Kasumi-1 (cell line): Measurements from ENCODE around the gene LRRC14B.
"Not testable (repeated sequence)": the region's sequence is repeated elsewhere in the genome, so short reads cannot be mapped to it uniquely, and the experiment has no call there.

Source experiments
- DNase-seq, 2 experiments: peaks; one replicate each; lab custom pipeline; 2025; lab: John Stamatoyannopoulos, UW

The LRRC14B gene

GRCh38 chr5:160173-160510 is 31.2 kb upstream of the LRRC14B start:
- DNase-seq: no peak

DNA sequence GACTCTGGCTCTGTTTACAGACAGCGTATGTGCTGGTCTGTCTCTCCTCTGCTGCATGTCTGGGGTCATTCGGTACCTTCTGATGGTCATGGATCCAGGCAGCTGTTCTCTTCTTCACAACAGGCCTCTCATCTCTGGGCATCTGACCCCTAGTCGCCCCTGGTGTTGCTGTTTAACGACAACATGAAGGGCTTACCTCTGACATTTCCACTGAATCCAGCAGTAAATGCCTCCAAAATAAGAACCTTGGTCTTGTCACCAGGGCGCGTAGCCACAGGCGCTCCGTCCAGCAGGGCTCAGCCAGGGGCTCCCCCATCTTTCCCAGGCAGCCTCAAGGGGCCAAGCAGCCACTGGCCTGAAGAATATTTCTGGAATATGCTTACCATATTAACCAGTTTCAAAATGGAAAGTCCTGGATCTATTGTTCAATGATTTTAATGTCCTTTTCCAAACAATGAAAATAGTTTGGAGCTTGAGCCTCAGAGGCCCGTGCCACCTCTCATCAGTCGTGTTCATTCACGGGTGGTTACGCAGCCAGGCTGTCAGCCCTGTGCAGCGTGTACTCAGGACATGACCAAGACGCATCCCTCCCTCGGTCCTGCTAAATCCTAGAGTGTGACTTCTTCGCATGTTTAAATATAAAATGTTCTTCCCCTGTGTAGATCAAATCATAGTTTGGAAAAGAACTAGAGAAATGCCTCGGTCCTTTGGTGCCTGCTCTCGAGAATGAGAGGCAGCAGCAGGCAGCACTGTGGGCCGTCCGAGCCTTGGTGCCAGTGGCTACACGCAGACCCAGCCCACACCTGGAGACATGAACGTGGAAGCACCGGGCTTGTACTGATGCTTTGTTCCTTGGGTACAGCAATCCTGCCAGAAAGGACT is 30.1 kb upstream of the LRRC14B start:
- no peak for DNase-seq

DNA sequence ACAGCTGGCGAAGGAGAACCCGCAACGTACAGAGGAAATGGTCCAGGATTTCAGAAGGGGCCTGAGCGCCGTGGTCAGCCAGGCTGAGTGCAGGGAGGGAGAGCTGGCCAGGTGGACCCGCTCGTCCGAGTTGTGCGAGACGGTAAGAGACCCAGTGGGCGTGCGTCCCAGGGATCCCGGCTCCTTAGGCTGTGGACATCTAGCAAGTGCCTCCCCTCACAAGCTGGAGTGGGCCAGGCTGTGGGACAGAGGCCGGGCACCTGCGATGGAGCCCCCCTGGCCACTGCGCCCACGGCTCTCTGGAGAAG is 29.5 kb upstream of the LRRC14B start:
- no peak for DNase-seq

GRCh38 chr5:162190-162564 is 29.1 kb upstream of the LRRC14B start:
- DNase-seq: no peak

- no peak for DNase-seq
These were observed 28.5 kb upstream of the LRRC14B start for GRCh38 chr5:162565-163337.

DNA sequence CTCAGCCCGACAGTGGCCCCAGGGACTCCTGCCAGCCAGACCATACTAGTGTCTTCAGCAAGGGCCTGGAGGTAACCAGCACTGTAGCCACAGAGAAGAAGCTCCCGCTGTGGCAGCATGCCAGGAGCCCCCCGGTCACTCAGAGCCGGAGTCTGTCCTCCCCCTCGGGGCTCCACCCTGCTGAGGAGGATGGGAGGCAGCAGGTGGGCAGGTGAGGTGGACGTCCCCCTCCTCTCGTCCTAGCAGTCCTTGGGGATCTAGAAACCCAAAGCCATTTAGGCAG is 28.0 kb upstream of the LRRC14B start:
- no peak for DNase-seq

DNA sequence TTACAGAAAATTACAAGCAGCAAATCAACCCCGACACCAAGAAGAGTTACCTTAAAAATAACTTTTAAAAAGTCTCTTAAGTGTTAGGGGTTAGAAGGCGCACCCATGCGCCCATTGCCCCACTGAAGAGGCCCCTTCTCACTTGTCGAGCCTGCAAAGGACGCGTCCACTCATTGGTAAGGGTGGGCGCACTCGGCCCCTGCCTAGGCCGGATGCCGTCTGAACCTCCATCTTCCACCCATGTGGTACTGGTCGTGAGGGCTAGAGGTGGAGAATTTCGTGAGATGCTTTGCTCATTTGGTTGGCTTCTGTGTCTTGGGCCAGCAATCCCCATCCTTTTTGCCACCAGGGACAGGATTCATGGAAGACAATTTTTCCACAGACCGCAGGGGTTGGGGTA is 27.5 kb upstream of the LRRC14B start:
- no peak for DNase-seq

DNA sequence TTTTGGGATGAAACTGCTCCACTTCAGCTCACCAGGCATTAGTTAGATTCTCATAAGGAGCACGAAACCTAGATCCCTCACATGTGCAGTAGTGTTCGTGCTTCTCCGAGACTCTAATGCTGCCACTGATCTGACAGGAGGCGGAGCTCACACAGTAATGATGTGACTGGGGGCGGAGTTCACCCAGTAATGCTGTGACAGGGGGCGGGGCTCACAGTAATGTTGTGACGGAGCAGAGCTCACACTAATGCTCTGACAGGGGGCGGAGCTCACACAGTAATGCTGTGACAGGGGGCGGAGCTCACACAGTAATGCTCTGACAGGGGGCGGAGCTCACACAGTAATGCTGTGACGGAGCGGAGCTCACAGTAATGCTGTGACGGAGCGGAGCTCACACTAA is 27.1 kb upstream of the LRRC14B start:
- no peak for DNase-seq

- not testable (repeated sequence) for DNase-seq
These were observed 26.5 kb upstream of the LRRC14B start for GRCh38 chr5:164783-165182.

GRCh38 chr5:166441-167372 is 24.6 kb upstream of the LRRC14B start:
- no peak for DNase-seq

- no peak for DNase-seq
These were observed 23.8 kb upstream of the LRRC14B start for GRCh38 chr5:167511-167910.

GRCh38 chr5:167982-168660 is 23.2 kb upstream of the LRRC14B start:
- DNase-seq: no peak

GRCh38 chr5:169071-169727 is 22.1 kb upstream of the LRRC14B start:
- no peak for DNase-seq

DNA sequence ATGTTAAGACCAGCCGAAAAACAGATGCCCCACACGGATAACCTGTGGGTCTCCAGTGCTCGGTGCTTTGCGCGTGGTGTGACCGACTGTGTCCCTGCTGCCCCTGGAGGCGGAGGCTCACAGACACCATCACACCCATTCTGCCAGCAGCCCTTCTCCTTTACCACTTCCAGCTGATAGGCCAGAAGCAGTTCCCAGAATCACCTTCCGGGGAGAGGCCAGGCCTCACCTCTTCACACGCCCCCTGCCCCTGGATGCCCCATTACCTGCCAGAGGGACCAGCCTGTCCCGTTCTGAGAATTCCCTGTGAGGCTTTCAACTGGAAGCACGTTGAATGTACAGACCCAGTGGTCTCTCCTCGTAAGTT is 21.6 kb upstream of the LRRC14B start:
- DNase-seq: no peak

DNA sequence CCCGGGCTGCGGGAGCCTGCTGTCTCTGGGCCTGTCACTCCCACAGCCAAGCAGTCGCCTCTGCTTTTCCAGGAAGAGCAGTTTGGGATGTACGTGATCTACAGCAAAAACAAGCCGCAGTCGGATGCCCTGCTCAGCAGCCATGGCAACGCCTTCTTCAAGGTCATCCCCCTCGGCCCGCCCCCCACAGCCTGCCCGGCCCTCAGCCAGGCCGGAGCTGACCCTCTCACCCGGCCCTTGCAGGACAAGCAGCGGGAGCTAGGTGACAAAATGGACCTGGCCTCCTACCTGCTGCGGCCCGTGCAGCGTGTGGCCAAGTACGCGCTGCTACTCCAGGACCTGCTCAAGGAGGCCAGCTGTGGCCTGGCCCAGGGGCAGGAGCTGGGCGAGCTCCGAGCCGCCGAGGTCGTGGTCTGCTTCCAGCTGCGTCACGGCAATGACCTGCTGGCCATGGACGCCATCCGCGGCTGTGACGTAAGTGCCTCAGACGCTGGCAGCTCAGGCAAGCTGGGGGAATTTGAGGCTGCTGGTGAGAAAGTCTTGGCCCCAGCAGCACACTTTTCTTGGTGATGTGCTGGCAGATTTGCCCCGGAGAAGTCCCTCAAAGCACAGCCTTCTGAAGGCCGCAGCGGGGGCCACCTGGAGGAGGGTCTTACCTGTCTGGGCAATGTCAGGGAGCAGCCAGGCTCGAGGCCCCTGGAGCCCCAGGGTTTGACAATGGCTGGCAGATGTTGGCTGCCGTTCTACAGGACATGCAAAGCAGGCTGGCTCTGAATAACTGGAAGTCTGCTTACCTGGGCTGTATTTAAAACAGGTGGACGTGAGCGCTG is 20.1 kb upstream of the LRRC14B start:
- no peak for DNase-seq

DNA sequence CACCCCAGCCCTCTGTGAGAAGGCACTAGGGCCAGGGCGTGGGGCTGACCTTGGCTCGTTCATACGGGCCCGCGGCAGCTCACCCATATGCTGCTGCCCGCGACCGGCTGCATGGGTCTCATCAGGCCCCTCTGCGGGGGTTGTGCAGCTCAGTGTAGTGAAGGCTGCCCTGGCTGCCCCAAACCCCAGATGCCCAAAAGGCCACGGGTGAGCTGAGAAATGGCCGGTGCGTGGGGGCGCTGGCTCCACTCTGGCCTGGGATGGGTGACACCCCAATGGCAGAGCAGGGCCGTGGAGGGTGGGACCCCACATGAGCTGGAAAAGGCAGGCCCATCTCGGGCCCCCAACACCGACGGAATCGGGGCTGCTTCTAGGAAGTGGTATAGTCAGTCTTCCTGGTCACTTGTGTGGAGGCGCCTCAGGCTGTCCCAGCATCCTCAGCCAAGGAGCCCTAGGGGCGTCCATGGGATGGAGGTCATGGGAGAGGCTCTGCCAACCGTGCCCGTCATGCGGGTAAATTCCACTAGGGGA is 19.4 kb upstream of the LRRC14B start:
- no peak for DNase-seq

- DNase-seq: no peak
These were observed 18.9 kb upstream of the LRRC14B start for GRCh38 chr5:172421-172820.

- DNase-seq: no peak
These were observed 18.4 kb upstream of the LRRC14B start for GRCh38 chr5:172841-173251.

GRCh38 chr5:173392-174290 is 17.7 kb upstream of the LRRC14B start:
- DNase-seq: no peak

GRCh38 chr5:174291-174600 is 17.0 kb upstream of the LRRC14B start:
- DNase-seq: no peak
